HG03135 (cell line): Measurements from ENCODE around the gene RPS26.
"Not testable (repeated sequence)": the region's sequence is repeated elsewhere in the genome, so short reads cannot be mapped to it uniquely, and the experiment has no call there.

Experiments used
- ATAC-seq: cut with Tn5 transposase; IDR thresholded peaks from one replicate; pipeline ENCODE4 v1.9.1; 2021; ENCODE audit warnings: mild to moderate bottlenecking, moderate library complexity; ENCODE audit not compliant: unreplicated experiment

Gene RPS26

DNA sequence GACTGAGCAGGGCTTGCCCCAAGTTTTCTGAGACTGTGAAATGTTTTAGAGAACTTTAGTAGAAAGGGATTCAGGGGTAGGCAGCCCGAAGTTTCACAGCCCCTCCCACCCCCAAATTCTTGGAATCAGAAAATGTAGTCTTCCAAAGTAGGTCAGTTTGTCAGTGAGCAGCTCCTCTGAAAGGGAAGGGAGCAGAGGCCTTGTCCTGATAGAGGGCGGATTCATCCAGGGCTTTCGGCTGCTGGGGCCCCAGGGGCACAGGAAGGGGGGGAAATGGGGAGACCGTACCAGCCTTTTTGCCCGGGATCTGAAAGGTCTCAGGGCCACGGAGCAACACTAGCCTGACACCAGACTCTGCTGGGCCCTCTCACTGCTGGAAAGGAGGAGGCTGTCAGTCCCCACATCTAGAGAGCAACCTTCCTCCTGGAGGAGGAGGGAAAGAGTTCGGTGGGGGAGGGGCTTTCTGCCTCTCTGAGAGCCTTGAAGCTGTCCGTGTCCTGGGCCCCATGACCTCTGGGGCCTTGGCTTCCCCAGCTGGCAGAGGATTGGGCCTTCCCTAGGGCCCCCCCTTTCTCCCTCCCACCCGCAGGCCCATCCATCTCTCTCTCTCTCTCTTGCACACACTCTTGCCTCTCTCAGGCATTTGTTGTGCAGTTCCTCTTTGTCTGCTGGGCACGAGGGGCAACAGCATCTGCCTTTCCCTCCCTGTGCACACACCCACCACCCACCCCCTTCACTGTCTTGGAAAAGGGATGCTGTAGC lies 21.1 kb upstream of the RPS26 start, which contains the start of gene IKZF4:
Gene IKZF4 (plus strand): TSS at position 621 of the 762 bp plus-strand sequence. CDS start 451 bp downstream, outside the sequence.
- no peak for ATAC-seq

DNA sequence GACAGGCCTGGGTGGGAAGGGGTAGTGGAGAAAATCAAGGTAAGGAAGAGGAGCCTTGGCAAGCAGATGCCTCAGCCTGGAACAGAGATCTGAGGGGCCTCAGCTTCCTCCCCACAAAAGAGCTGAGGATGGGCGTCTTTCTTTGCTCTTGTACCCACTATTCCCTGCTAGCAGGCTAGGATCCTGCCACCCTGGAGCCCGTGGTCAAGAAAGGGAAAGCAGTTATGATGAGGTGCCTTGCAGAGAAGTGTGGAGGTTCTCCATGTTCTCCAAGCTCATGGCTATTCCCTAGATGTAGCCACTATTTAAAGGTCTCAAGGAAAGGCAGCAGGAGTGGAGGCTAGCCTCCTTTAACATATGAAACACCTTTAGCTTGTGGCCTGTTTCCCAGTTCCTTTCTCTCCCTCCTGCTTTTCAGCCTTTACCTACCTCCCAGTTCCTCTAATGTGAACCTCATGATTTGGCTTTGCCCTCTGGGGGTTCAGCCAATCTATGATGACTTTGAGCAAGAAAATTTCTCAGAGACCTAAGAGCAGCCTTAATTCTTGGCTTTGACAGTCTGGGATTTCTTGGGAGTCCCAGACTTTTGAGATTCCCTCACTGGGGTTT lies 19.7 kb upstream of the RPS26 start:
- no peak for ATAC-seq

DNA sequence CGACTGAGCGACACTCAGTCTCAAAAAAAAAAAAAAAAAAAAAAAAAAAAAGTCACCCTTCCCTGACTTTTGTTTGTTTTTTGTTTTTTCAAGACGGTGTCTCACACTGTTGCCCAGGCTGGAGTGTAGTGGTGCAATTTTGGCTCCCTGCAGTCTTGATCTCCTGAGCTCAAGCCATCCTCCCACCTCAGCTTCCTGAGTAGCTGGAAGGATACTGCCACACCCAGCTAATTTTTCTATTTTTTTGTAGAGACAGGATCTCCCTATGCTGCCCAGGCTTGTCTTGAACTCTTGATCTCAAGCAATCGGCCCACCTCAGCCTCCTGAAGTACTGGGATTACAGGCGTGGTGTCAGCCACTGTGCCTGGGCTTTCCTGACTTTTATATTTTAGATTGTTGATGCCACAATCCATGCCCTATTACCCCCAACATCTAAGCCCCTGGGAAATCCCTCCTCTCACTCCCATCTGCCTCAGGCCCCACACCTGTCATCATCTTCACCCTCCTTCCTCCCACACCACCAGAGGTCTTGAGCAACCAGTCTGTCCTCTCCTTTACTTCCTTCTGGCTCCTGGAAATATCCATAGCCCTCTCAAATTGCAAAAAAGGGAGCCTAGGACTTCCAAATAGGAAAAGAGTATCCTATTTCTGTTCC lies 13.1 kb upstream of the RPS26 start:
- no peak for ATAC-seq

DNA sequence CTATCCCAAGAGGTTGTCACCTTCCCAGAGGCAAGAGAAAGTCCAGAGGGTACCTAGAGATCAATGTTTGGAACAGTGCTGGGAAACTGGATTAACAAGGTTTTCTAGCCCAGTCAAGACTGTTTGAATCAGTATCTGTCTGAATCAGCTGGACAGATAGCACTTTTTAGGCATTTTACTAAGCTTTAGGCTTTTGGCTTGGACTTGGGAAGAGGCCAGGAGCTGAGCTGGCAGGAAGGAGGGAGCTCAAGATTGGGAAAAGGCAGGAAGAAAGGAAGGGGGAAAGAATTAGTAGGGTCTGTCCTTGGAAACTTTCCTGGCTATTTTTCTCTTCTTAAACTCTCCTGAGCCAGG lies 12.6 kb upstream of the RPS26 start:
- no peak for ATAC-seq

DNA sequence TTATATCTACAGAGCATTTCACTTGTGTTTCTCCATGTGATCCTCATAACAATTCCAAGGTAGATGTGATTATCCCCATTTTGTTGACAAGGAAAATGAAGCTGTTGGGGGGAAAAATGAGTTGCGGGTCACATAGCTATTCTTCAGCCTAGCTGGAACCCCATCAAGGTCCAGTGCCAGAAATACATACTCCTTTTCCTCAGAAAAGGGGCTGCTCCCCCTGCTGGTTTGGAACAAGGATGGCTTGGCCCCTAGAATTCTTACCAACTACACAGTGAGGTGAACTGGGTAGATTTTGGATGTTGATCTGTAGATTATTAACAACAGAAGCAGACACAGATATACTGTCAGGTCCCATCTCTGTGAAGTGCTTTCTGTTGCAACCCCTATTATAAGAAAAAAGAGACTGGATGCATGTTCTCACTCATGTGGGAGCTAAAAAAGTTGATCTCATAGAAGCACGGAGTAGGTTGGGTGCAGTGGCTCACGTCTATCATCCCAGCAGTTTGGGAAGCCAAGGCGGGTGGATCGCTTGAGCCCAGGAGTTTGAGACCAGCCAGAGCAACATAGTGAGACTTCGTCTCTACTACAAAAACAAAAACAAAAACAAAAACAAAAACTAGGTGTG lies 11.9 kb upstream of the RPS26 start:
- ATAC-seq = peak; percentile 66

DNA sequence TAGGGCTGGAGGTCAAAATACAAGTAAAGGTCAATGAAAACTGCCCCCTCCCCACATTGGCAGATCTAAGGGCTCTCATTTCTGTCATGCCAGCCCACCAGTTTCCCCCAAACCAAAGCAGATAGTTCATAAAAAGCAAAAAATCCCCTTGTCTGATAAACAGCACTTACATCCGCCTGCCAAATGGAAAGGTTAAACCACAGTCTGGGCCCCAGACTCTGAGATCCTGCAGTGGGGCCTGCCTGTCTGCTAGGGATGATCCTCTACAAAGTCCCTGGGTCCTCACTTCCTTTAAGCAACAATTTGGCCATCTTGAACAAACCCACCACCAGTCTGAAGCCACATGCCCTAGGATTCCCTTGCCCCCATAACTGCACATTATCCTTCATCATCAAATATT lies 9.7 kb upstream of the RPS26 start:
- no peak for ATAC-seq

DNA sequence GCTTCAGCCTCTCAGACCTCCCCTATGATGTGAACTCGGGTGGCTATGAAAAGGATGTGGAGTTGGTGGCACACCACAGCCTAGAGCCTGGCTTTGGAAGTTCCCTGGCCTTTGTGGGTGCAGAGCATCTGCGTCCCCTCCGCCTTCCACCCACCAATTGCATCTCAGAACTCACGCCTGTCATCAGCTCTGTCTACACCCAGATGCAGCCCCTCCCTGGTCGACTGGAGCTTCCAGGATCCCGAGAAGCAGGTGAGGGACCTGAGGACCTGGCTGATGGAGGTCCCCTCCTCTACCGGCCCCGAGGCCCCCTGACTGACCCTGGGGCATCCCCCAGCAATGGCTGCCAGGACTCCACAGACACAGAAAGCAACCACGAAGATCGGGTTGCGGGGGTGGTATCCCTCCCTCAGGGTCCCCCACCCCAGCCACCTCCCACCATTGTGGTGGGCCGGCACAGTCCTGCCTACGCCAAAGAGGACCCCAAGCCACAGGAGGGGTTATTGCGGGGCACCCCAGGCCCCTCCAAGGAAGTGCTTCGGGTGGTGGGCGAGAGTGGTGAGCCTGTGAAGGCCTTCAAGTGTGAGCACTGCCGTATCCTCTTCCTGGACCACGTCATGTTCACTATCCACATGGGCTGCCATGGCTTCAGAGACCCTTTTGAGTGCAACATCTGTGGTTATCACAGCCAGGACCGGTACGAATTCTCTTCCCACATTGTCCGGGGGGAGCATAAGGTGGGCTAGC lies 7.0 kb upstream of the RPS26 start:
- ATAC-seq = no peak

DNA sequence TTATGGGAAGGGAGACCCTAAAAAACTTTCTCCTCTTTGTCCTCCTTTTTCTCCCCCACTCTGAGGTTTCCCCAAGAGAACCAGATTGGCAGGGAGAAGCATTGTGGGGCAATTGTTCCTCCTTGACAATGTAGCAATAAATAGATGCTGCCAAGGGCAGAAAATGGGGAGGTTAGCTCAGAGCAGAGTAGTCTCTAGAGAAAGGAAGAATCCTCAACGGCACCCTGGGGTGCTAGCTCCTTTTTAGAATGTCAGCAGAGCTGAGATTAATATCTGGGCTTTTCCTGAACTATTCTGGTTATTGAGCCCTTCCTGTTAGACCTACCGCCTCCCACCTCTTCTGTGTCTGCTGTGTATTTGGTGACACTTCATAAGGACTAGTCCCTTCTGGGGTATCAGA lies 4.6 kb upstream of the RPS26 start:
- ATAC-seq = no peak

DNA sequence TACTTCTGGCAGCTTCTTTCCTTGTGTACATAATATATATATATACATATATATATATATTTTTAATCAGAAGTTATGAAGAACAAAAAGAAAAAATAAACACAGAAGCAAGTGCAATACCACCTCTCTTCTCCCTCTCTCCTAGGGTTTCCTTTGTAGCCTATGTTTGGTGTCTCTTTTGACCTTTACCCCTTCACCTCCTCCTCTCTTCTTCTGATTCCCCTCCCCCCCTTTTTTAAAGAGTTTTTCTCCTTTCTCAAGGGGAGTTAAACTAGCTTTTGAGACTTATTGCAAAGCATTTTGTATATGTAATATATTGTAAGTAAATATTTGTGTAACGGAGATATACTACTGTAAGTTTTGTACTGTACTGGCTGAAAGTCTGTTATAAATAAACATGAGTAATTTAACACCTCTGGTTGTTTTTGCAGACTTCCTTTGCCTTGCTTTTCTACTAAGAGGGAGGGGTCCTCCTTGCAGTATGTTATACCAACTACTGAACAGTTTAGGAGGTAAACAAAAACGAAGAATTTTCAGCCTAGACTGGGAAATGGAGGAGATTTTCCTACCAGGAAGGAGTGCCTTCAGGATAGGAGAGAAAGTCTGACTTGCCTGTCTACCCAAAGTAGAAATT lies 3.6 kb upstream of the RPS26 start:
- no peak for ATAC-seq

DNA sequence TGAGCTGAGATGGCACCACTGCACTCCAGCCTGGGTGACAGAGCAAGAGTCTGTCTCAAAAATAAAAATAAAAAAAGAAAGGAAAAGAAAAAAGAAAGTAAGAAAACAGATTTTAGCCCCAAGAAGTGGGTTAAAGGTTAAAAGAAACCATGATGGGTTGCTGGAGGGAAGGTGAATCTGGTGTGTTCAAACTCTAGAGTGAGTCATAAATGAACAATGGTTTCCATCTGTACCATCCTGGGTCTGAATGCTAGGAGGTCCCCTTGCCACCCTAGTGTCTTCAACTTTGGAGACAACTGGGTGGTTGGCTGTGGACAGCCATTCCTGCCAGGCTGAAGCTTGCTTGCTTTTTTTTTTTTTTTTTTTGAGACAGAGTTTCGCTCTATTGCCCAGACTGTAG lies 1.6 kb upstream of the RPS26 start:
- no peak for ATAC-seq

DNA sequence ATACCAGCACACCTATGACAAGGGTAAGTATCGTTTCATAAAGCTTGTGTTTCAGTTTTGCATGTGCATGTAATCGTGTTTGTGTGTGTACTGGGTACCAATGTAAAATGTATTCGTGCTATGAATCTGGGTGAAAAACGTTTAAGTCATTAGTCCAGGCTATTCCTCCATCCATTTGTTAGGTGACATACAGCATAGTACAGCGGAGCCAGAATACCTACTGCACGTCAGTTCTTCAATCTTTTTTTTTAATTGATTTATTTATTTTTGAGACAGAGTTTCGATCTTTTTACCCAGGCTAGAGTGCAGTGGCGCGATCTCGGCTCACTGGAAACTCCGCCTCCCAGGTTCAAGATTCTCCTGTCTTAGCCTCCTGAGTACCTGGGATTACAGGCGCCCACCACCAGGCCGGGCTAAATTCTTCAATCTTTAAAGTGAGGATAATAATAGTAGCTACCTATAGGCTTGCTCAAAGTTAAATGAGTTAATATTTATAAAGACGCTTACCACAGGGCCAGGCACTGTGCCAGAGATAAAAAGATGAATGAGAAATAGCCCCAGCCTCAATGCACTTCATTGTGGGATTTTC lies 661 bp upstream of the RPS26 start:
- ATAC-seq = no peak

DNA sequence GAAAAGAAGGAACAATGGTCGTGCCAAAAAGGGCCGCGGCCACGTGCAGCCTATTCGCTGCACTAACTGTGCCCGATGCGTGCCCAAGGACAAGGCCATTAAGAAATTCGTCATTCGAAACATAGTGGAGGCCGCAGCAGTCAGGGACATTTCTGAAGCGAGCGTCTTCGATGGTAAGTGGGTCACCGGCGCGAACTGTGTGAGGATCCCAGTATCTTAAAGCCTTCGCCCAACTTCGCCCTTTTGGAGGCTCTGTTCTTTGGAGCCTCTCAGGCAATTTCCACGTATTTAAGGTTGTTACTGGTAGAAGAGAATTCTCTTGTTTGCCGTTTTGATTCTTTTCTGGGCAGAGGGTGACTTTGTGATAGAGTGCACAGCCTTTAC lies 704 bp downstream of the RPS26 start:
- not testable (repeated sequence) for ATAC-seq

DNA sequence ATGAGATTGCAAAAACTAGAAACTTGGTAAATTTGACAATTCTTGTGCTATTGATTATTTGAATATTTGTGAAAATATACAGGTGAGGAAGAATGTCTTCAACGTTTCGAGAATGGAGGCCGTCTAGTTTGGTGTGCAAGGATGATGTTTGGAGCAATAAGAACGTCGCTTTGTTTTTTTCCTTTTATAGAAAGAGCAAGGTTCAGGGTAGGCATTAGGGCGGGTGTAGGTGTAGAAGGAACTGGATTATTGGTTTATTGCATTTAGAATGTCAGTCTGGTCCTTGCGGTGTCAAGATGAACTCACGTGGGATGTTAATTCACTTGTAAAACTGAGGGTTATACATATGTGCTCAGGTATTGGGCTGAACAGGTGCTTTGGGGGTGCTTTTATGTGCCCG lies 1.1 kb downstream of the RPS26 start:
- no peak for ATAC-seq

DNA sequence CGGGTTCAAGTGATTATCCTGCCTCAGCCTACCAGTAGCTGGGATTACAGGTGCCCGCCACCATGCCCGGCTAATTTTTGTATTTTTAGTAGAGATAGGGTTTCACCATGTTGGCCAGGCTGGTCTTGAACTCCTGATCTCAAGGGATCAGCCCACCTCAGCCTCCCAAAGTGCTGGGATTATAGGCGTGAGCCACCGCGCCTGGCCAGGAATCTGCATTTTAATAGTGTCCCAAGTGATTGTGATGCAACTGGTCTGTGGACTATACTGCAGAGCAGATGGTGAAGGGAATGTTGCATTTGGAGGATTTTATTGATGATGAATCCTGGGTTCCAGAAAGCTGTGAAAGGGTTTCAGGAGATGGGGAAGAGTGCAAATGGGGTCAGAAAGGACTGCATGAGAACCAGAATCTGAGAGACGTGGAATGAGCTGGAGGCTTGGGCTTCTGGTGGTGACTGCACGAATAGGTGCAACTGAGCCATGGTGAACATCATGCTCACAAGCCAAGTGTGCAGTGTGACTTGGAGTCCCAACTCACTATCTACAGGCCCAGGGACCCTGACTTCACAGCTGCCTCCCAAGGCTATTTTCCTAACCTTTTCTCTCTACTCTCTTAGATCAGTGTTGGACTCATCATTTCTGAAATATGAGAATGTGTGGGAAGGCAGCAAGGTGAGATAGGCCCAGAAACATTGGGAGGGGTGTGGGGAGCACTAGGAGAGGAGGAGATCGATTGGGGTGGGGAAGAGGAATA lies 4.5 kb downstream of the RPS26 start:
- ATAC-seq = no peak

DNA sequence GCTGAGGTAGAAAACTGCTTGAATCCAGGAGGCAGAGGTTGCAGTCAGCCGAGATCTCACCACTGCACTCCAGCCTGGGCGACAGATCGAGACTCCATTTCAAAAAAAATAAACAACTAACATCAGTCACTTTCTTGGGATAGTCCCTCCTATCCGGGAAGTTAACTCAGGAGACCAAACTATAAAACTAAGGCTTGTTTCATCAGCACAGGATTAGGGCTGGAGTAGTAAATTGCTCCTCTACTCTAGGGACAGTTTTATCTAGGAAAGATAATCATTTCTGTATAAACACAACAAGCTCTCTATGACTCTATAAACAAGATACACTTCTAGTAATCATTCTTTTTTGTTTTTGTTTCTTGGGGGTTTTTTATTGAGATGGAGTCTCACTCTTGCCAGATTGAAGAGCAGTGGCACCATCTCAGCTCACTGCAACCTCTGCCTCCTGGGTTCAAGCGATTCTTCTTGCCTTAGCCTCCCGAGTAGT lies 11.7 kb downstream of the RPS26 start:
- ATAC-seq = no peak

DNA sequence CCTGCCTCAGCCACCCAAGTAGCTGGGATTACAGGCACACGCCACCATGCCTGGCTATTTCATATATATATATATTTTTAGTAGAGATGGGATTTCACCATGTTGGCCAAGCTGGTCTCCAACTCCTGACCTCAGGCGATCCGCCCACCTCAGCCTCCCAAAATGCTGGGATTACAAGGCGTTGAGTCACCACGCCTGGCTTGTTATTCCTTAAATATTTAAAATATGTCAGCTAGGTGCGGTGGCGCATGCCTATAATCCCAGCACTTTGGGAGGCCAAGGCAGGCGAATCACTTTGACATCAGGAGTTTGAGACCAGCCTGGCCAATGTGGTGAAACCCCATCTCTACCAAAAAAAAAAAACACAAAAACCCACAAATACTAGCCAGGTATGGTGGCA lies 18.2 kb downstream of the RPS26 start:
- ATAC-seq = not testable (repeated sequence)

DNA sequence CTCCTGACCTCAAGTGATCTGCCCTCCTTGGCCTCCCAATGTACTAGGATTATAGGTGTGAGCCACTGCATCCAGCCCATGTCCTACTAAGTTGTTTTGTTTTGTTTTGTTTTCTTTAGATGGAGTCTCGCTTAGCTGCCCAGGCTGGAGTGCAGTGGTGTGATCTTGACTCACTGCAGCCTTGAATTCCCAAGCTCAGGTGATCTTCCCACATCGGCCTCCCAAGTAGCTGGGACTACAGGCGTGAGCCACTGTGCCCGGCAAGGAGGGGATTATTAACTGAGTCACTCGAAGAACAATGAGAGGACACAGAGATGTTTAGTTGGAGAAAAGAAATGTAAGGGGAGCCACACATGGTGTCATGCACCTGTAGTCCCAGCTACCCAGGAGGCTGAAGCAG lies 20.3 kb downstream of the RPS26 start:
- ATAC-seq = no peak

DNA sequence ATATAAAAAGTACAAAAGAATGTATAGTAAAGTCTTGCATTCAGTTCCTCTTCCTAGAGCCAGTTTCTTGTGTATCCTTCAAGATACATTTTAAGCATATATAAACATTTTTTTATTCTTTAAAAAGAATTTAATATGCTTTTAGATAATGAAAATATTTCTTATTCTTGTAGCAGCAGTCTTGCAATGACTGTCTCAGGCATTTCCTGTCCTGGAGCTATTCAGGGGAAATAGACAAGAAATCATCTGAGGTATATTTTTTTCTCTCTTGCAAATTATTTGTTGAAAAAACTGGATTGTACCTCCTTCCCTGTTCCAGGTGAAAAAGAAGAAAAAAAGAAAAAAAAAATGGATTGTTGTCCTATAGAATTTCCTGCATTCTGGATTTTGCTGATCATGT lies 21.3 kb downstream of the RPS26 start:
- ATAC-seq = no peak

DNA sequence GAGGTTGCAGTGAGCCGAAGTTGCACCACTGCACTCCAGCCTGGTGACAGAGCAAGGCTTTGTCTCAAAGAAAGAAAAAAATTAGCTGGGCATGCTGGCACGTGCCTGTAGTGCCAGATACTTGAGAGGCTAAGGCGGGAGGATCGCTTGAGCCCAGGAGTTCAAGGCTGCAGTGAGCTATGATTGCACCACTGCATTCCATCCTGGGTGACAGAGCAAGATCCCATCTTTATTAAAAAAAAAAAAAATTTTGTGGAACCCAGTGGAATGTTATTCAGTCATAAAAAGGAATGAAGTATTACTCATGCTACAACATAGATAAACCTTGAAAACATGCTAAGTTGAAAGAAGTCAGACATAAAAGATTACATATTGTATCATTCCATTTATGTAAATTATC lies 29.9 kb downstream of the RPS26 start:
- no peak for ATAC-seq
